NCI-H1694 (cell line): ENCODE data around the gene OLA1.

ENCODE experiments used
- DNase-seq: peaks from one replicate; lab custom pipeline; 2025; lab: John Stamatoyannopoulos, UW

OLA1 gene

GRCh38 chr2:174180165-174180724 lies 68.1 kb downstream of the OLA1 start:
- DNase-seq = no peak

GRCh38 chr2:174177316-174177890 lies 70.9 kb downstream of the OLA1 start:
- DNase-seq = no peak

GRCh38 chr2:174176898-174177297 lies 71.4 kb downstream of the OLA1 start:
- no peak for DNase-seq

- DNase-seq = no peak
These were observed 73.6 kb downstream of the OLA1 start for GRCh38 chr2:174174741-174175140.

GRCh38 chr2:174172802-174173355 lies 75.5 kb downstream of the OLA1 start:
- DNase-seq = no peak

GRCh38 chr2:174171686-174172445 lies 76.5 kb downstream of the OLA1 start:
- DNase-seq = no peak

GRCh38 chr2:174169372-174169771 lies 79.0 kb downstream of the OLA1 start:
- no peak for DNase-seq

GRCh38 chr2:174166261-174166660 lies 82.1 kb downstream of the OLA1 start:
- DNase-seq = no peak

GRCh38 chr2:174161490-174161889 lies 86.8 kb downstream of the OLA1 start:
- DNase-seq = no peak

- DNase-seq = peak; percentile 10
These were observed 90.3 kb downstream of the OLA1 start for GRCh38 chr2:174158003-174158402.

GRCh38 chr2:174157053-174157452 lies 91.3 kb downstream of the OLA1 start:
- no peak for DNase-seq

GRCh38 chr2:174153757-174154680 lies 94.3 kb downstream of the OLA1 start:
- DNase-seq = no peak

GRCh38 chr2:174149530-174149929 lies 98.8 kb downstream of the OLA1 start:
- no peak for DNase-seq

- no peak for DNase-seq
These were observed 99.5 kb downstream of the OLA1 start for GRCh38 chr2:174148833-174149232.

- no peak for DNase-seq
These were observed 102.5 kb downstream of the OLA1 start for GRCh38 chr2:174145827-174146226.

- no peak for DNase-seq
These were observed 106.0 kb downstream of the OLA1 start for GRCh38 chr2:174142290-174142689.

GRCh38 chr2:174138161-174138560 lies 110.2 kb downstream of the OLA1 start:
- DNase-seq = no peak

GRCh38 chr2:174135981-174136380 lies 112.4 kb downstream of the OLA1 start:
- DNase-seq = no peak

- DNase-seq = no peak
These were observed 123.2 kb downstream of the OLA1 start for GRCh38 chr2:174125090-174125489.

GRCh38 chr2:174124181-174124580 lies 124.2 kb downstream of the OLA1 start:
- DNase-seq = no peak

GRCh38 chr2:174122185-174122584 lies 126.1 kb downstream of the OLA1 start:
- DNase-seq = no peak

- no peak for DNase-seq
These were observed 126.7 kb downstream of the OLA1 start for GRCh38 chr2:174121612-174122011.
